ENCODE results near the gene FSTL4.

FSTL4 gene

GRCh38 chr5:133425222-133425621, 187.1 kb downstream of the FSTL4 start:
- TF ChIP-seq CTCF (IDR thresholded peaks at IDR 0.05; ENCODE audit: low read length): no peak
- no peak for TF ChIP-seq EZH2 (IDR thresholded peaks at IDR 0.05; ENCODE audit: borderline replicate concordance, low read length)
- Histone ChIP-seq H3K9ac (ENCODE audit: low read length) (no peak overlapping the region), H3K36me3 (ENCODE audit: insufficient read depth, low read length) (no peaks in the 10 kb centered on the region), H3K9me2 (ENCODE audit: low read depth, low read length) (no peaks in the 10 kb centered on the region), H3K27me3 (ENCODE audit: insufficient read depth, low read length) (no peaks in the 10 kb centered on the region; the same call in 1 of the 2 replicates), H4K20me1 (ENCODE audit: insufficient read depth, low read length) (no peaks in the 10 kb centered on the region), H3K79me2 (ENCODE audit: insufficient read depth, low read length) (no peaks in the 10 kb centered on the region), H3K27ac (ENCODE audit: low read depth, low read length, poor library complexity, severe bottlenecking) (no peak overlapping the region), H3F3A (ENCODE audit: insufficient read depth, low read length) (no peaks in the 10 kb centered on the region), H3K9me3 (ENCODE audit: low read length) (no peaks in the 10 kb centered on the region), H3K4me3 (ENCODE audit: low read depth, low read length, poor library complexity, severe bottlenecking) (no peak overlapping the region), H2AFZ (ENCODE audit: low read length) (no peak overlapping the region), H3K4me1 (ENCODE audit: insufficient read depth, low read length, severe bottlenecking) (peaks cover 7% of the 10 kb centered on the region), H3K4me2 (ENCODE audit: low read length) (no peak overlapping the region)

- H3K4me2 ChIP-seq (ENCODE audit: low read length): peak overlapping the region; percentile 33; the same call in 1 of the 2 replicates
- H3K4me3 ChIP-seq (ENCODE audit: low read depth, low read length, poor library complexity, severe bottlenecking): peak overlapping the region; percentile 7
- no peak overlapping the region for H3K27ac ChIP-seq (ENCODE audit: low read depth, low read length, poor library complexity, severe bottlenecking)
- H3K27me3 ChIP-seq (ENCODE audit: insufficient read depth, low read length): no peaks in the 10 kb centered on the region; the same call in 1 of the 2 replicates
- TF ChIP-seq EZH2 (IDR thresholded peaks at IDR 0.05; ENCODE audit: borderline replicate concordance, low read length) (no peak), CTCF (IDR thresholded peaks at IDR 0.05; ENCODE audit: low read length) (peak; percentile 90)
- no peaks in the 10 kb centered on the region for H4K20me1 ChIP-seq (ENCODE audit: insufficient read depth, low read length)
- H3K79me2 ChIP-seq (ENCODE audit: insufficient read depth, low read length): no peaks in the 10 kb centered on the region
- no peaks in the 10 kb centered on the region for H3K9me2 ChIP-seq (ENCODE audit: low read depth, low read length)
- H3K36me3 ChIP-seq (ENCODE audit: insufficient read depth, low read length): no peaks in the 10 kb centered on the region
- no peaks in the 10 kb centered on the region for H3K9me3 ChIP-seq (ENCODE audit: low read length)
- H2AFZ ChIP-seq (ENCODE audit: low read length): no peak overlapping the region
- no peaks in the 10 kb centered on the region for H3F3A ChIP-seq (ENCODE audit: insufficient read depth, low read length)
- peaks cover 7% of the 10 kb centered on the region for H3K4me1 ChIP-seq (ENCODE audit: insufficient read depth, low read length, severe bottlenecking)
- no peak overlapping the region for H3K9ac ChIP-seq (ENCODE audit: low read length)
Observed at GRCh38 chr5:133423618-133424282, 188.6 kb downstream of the FSTL4 start.

- no peak overlapping the region for H2AFZ ChIP-seq (ENCODE audit: low read length)
- no peaks in the 10 kb centered on the region for H3K36me3 ChIP-seq (ENCODE audit: insufficient read depth, low read length)
- H3K9ac ChIP-seq (ENCODE audit: low read length): no peak overlapping the region
- peaks cover 7% of the 10 kb centered on the region for H3K4me1 ChIP-seq (ENCODE audit: insufficient read depth, low read length, severe bottlenecking)
- H4K20me1 ChIP-seq (ENCODE audit: insufficient read depth, low read length): no peaks in the 10 kb centered on the region
- H3K4me2 ChIP-seq (ENCODE audit: low read length): no peak overlapping the region
- TF ChIP-seq EZH2 (IDR thresholded peaks at IDR 0.05; ENCODE audit: borderline replicate concordance, low read length) (no peak), CTCF (IDR thresholded peaks at IDR 0.05; ENCODE audit: low read length) (no peak)
- H3K9me3 ChIP-seq (ENCODE audit: low read length): no peaks in the 10 kb centered on the region
- H3K27me3 ChIP-seq (ENCODE audit: insufficient read depth, low read length): no peaks in the 10 kb centered on the region; the same call in 1 of the 2 replicates
- no peak overlapping the region for H3K4me3 ChIP-seq (ENCODE audit: low read depth, low read length, poor library complexity, severe bottlenecking)
- H3F3A ChIP-seq (ENCODE audit: insufficient read depth, low read length): no peaks in the 10 kb centered on the region
- no peaks in the 10 kb centered on the region for H3K9me2 ChIP-seq (ENCODE audit: low read depth, low read length)
- no peak overlapping the region for H3K27ac ChIP-seq (ENCODE audit: low read depth, low read length, poor library complexity, severe bottlenecking)
- no peaks in the 10 kb centered on the region for H3K79me2 ChIP-seq (ENCODE audit: insufficient read depth, low read length)
Observed at GRCh38 chr5:133423011-133423617, 189.2 kb downstream of the FSTL4 start.
